GM21381 (cell line): ENCODE measurements around the gene RAB30.

Source experiments
- ATAC-seq: cut with Tn5 transposase; IDR thresholded peaks from one replicate; pipeline ENCODE4 v1.9.1; 2021; ENCODE audit warnings: mild to moderate bottlenecking, moderate library complexity; ENCODE audit not compliant: unreplicated experiment

The RAB30 gene

GRCh38 chr11:83041126-83041525 is 30.6 kb downstream of the RAB30 start:
- ATAC-seq: no peak

GRCh38 chr11:83039566-83039965 is 32.1 kb downstream of the RAB30 start:
- ATAC-seq: no peak

GRCh38 chr11:83037877-83038276 is 33.8 kb downstream of the RAB30 start:
- ATAC-seq: no peak

GRCh38 chr11:83036701-83037100 is 35.0 kb downstream of the RAB30 start:
- no peak for ATAC-seq

- ATAC-seq: no peak
These were observed 36.4 kb downstream of the RAB30 start for GRCh38 chr11:83035070-83035854.

- ATAC-seq: no peak
These were observed 37.1 kb downstream of the RAB30 start for GRCh38 chr11:83034673-83035014.

- ATAC-seq: no peak
These were observed 37.6 kb downstream of the RAB30 start for GRCh38 chr11:83033972-83034672.

GRCh38 chr11:83033371-83033770 is 38.3 kb downstream of the RAB30 start:
- ATAC-seq: no peak

GRCh38 chr11:83031127-83031526 is 40.6 kb downstream of the RAB30 start:
- ATAC-seq: no peak

- no peak for ATAC-seq
These were observed 43.9 kb downstream of the RAB30 start for GRCh38 chr11:83027794-83028193.

GRCh38 chr11:83027289-83027688 is 44.4 kb downstream of the RAB30 start:
- ATAC-seq: no peak

- no peak for ATAC-seq
These were observed 45.5 kb downstream of the RAB30 start for GRCh38 chr11:83026229-83026628.

- ATAC-seq: no peak
These were observed 46.4 kb downstream of the RAB30 start for GRCh38 chr11:83025267-83025704.

- no peak for ATAC-seq
These were observed 47.3 kb downstream of the RAB30 start for GRCh38 chr11:83024270-83024854.

GRCh38 chr11:83023410-83023809 is 48.3 kb downstream of the RAB30 start:
- no peak for ATAC-seq

- ATAC-seq: no peak
These were observed 49.9 kb downstream of the RAB30 start for GRCh38 chr11:83021780-83022125.

GRCh38 chr11:83020942-83021779 is 50.5 kb downstream of the RAB30 start:
- ATAC-seq: no peak

GRCh38 chr11:83019888-83020579 is 51.7 kb downstream of the RAB30 start:
- ATAC-seq: no peak

- no peak for ATAC-seq
These were observed 56.7 kb downstream of the RAB30 start for GRCh38 chr11:83014951-83015350.

- ATAC-seq: no peak
These were observed 59.3 kb downstream of the RAB30 start for GRCh38 chr11:83012168-83013067.
